Right lobe of liver (tissue), 6 donors: ENCODE data around the gene PCBD2. TPM values are rescaled to one million over a fixed set of nuclear protein-coding genes. Genes with fewer than 3 reads are reported as not detected.
"Not testable (repeated sequence)": the region's sequence is repeated elsewhere in the genome, so short reads cannot be mapped to it uniquely, and the experiment has no call there.

ENCODE experiments used
- ATAC-seq, 4 donors: fragments of 200-7000 bp; cut with Tn5 transposase; one replicate each; pipeline ENCODE4 v1.9.1; 2020; ENCODE audit warnings: mild to moderate bottlenecking in 4 of 4, moderate library complexity in 4 of 4
- DNase-seq, 3 donors: peaks; one replicate each; pipeline ENCODE4 v3.0.0-alpha.2; 2020
- H3K27ac ChIP-seq, 3 donors: fragments of 200-600 bp; one replicate each; pipeline ENCODE4 v1.8.0; 2022
- H3K27me3 ChIP-seq, 2 donors: fragments of 200-600 bp; one replicate each; pipeline ENCODE4 v1.8.0; 2022
- H3K36me3 ChIP-seq, 4 donors: fragments of 200-600 bp; sonication (generic) in 1 of 4; one replicate each; pipeline versions ENCODE4 v1.5.1 to v1.8.0; 2017 to 2022; ENCODE audit warnings: control low read depth in 1 of 4
- H3K4me1 ChIP-seq, 4 donors: fragments of 200-600 bp; sonication (generic) in 1 of 4; one replicate each; pipeline versions ENCODE4 v1.5.1 to v1.8.0; 2017 to 2022; ENCODE audit warnings: control low read depth in 1 of 4
- H3K4me3 ChIP-seq, 3 donors: fragments of 200-600 bp; one replicate each; pipeline ENCODE4 v1.8.0; 2022
- H3K9me3 ChIP-seq, 4 donors: fragments of 200-600 bp; sonication (generic) in 1 of 4; one replicate each; pipeline versions ENCODE4 v1.5.1 to v1.8.0; 2017 to 2022; ENCODE audit warnings: control low read depth in 1 of 4
- POLR2A ChIP-seq: fragments of 450-650 bp; IDR thresholded peaks from one replicate; pipeline ENCODE4 v1.6.1; 2017; ENCODE audit warnings: antibody characterized with exemption, mild to moderate bottlenecking
- WGBS: methylation state at CpG from one replicate; pipeline ENCODE4 v1.1.6; 2018; ENCODE audit warnings: low coverage, low lambda C conversion rate; ENCODE audit not compliant: insufficient coverage; ENCODE audit errors: missing lambda C conversion rate; 5-methylcytosine and 5-hydroxymethylcytosine counted together
- intact Hi-C, 2 donors: fragments of 100-400 bp; cut with DNase I; formaldehyde crosslinking; loops; one replicate each; pipeline versions ENCODE4 v1.11.2 to v1.14.1; 2022
- total RNA-seq, 6 experiments: library from RNA; depleted of rRNA in 2 of 6; stranded (reverse); fragments of >200 nt in 2 of 6; fragmentation: NEBNext Ultra II Directional in 3 of 6; extraction: Animal tissue kit (Norgen Biotek cat#: 25700) in 3 of 6; gene quantifications; one replicate each; pipeline versions ENCODE4 v1.1.0 to v1.2.4, GENCODE V29; 2016 to 2023
- TF ChIP-seq, protein P1 (sequence below), 4 donors: fragments of 200-600 bp in 3 of 4; fragments of 450-650 bp in 1 of 4; IDR thresholded peaks; one replicate each; pipeline versions ENCODE4 v1.5.1 to v1.8.0; 2016 to 2022; ENCODE audit warnings: antibody characterized with exemption in 4 of 4, mild to moderate bottlenecking in 2 of 4
- donor health status: DM: no; HTN: yes; CAD: no.
- donor health status: DM: no; HTN: no; CAD: no.
- donor health status: DM: no; HTN: no; CAD: no.
- donor health status: DM: no; HTN: yes; CAD: no.
- donor health status: DM: no; HTN: yes; CAD: no.

PCBD2 gene
- total RNA-seq, 6 experiments from 2014 or later: 4.9 to 11.9 (median 10.8) TPM

DNA sequence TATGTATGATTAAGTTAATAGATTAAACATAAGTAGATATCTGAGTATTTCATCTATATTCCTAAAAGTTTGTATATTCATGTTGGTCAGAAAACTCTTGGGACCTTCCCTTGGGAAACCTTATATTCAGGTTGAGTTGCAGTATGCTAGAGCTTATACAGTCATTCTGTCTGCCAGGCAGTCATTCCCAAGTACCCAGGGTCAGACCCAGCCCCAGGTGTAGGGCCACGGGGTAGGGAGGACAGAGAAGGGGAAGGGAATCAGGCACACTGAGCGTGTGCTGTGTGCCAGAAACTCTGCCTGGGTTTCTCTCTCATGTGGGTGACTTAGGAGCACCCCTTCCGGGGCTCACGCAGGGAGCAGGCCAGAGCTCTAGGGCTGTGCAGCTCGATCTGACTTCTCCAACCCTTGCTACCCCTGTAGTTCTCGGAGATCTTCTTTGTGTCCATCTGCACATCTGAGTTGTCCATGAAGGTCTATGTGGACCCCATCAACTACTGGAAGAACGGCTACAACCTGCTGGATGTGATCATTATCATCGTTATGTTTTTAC, 91.0 kb downstream of the PCBD2 start:
- no peak overlapping the region for H3K4me3 ChIP-seq
- no peaks in the 10 kb centered on the region for H3K9me3 ChIP-seq
- TF ChIP-seq, protein P1, sequence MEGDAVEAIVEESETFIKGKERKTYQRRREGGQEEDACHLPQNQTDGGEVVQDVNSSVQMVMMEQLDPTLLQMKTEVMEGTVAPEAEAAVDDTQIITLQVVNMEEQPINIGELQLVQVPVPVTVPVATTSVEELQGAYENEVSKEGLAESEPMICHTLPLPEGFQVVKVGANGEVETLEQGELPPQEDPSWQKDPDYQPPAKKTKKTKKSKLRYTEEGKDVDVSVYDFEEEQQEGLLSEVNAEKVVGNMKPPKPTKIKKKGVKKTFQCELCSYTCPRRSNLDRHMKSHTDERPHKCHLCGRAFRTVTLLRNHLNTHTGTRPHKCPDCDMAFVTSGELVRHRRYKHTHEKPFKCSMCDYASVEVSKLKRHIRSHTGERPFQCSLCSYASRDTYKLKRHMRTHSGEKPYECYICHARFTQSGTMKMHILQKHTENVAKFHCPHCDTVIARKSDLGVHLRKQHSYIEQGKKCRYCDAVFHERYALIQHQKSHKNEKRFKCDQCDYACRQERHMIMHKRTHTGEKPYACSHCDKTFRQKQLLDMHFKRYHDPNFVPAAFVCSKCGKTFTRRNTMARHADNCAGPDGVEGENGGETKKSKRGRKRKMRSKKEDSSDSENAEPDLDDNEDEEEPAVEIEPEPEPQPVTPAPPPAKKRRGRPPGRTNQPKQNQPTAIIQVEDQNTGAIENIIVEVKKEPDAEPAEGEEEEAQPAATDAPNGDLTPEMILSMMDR (IDR thresholded peaks at IDR 0.05): no peak
- TF ChIP-seq POLR2A: no peak
- DNase-seq (no peak), ATAC-seq (no peak)
- intact Hi-C loops: no loop called here
- H3K36me3 ChIP-seq: no peaks in the 10 kb centered on the region
- 76% methylated on average over 4 of the region's 8 CpGs for WGBS
- H3K27ac ChIP-seq: no peak overlapping the region
- no peaks in the 10 kb centered on the region for H3K27me3 ChIP-seq
- H3K4me1 ChIP-seq: no peaks in the 10 kb centered on the region

GRCh38 chr5:134997015-134997414, 92.1 kb downstream of the PCBD2 start:
- Histone ChIP-seq H3K27me3 (no peaks in the 10 kb centered on the region), H3K4me1 (no peaks in the 10 kb centered on the region), H3K27ac (no peak overlapping the region), H3K9me3 (no peaks in the 10 kb centered on the region), H3K36me3 (no peaks in the 10 kb centered on the region), H3K4me3 (no peak overlapping the region)
- peak in 1 of 4 donors; percentile 32 for ATAC-seq
- DNase-seq: no peak
- 56% methylated on average over 6 of the region's 11 CpGs for WGBS
- TF ChIP-seq, protein P1 (IDR thresholded peaks at IDR 0.05): no peak
- TF ChIP-seq POLR2A: no peak
- intact Hi-C loops: no loop called here

GRCh38 chr5:134998068-134998467, 93.1 kb downstream of the PCBD2 start:
- H3K4me1 ChIP-seq, DNase-seq, H3K4me3 ChIP-seq, H3K36me3 ChIP-seq, H3K27me3 ChIP-seq, H3K27ac ChIP-seq, intact Hi-C loops, ATAC-seq, H3K9me3 ChIP-seq: not testable (repeated sequence)
- WGBS: 93% methylated on average over 5 of the region's 5 CpGs

GRCh38 chr5:135004376-135004775, 99.4 kb downstream of the PCBD2 start:
- no peak for TF ChIP-seq POLR2A
- TF ChIP-seq, protein P1 (IDR thresholded peaks at IDR 0.05): no peak

GRCh38 chr5:135005076-135005475, 100.1 kb downstream of the PCBD2 start:
- H3K9me3 ChIP-seq: no peaks in the 10 kb centered on the region
- no peak for ATAC-seq
- H3K27me3 ChIP-seq: no peaks in the 10 kb centered on the region
- no peak for DNase-seq
- no peaks in the 10 kb centered on the region for H3K36me3 ChIP-seq
- no peaks in the 10 kb centered on the region for H3K4me1 ChIP-seq
- H3K4me3 ChIP-seq: no peak overlapping the region
- no CpG with 5 or more reads among the region's 3 CpGs for WGBS
- no peak for TF ChIP-seq POLR2A
- intact Hi-C loops: no loop called here
- no peak overlapping the region for H3K27ac ChIP-seq

More at GRCh38 chr5:135004376-135004775, 99.4 kb downstream of the PCBD2 start:
- H3K4me3 ChIP-seq: no peak overlapping the region
- intact Hi-C loops: no loop called here
- DNase-seq (no peak), ATAC-seq (no peak)
- H3K36me3 ChIP-seq: no peaks in the 10 kb centered on the region
- no peak overlapping the region for H3K27ac ChIP-seq
- 90% methylated on average over 2 of the region's 3 CpGs for WGBS
- no peaks in the 10 kb centered on the region for H3K4me1 ChIP-seq
- no peaks in the 10 kb centered on the region for H3K9me3 ChIP-seq
- no peaks in the 10 kb centered on the region for H3K27me3 ChIP-seq
